Hepatocyte (in vitro differentiated cells): ENCODE data around the gene EPHA4.

Source experiments
- CTCF ChIP-seq: fragments of 200-600 bp; sonication (generic); IDR thresholded peaks from 2 replicates; pipeline ENCODE4 v1.5.1; 2016; ENCODE audit warnings: antibody characterized with exemption, mild to moderate bottlenecking; ENCODE audit not compliant: poor library complexity
- EZH2 ChIP-seq: fragments of 200-600 bp; sonication (generic); IDR thresholded peaks from 2 replicates; pipeline ENCODE4 v1.6.1; 2016; ENCODE audit warnings: antibody characterized with exemption, mild to moderate bottlenecking, borderline replicate concordance
- EZH2phosphoT487 ChIP-seq: fragments of 200-600 bp; sonication (generic); IDR thresholded peaks from one replicate; pipeline ENCODE4 v1.6.1; 2018; ENCODE audit warnings: antibody characterized with exemption, mild to moderate bottlenecking, low read depth, moderate library complexity; ENCODE audit not compliant: unreplicated experiment, severe bottlenecking

- peak; percentile 7 for TF ChIP-seq CTCF
- no peak for TF ChIP-seq EZH2
- TF ChIP-seq EZH2phosphoT487 = no peak
Observed at GRCh38 chr2:221478485-221478863, 93.6 kb downstream of the EPHA4 start.
